IPS-11a (cell line): ENCODE measurements around the gene FAM228B.
"Not testable (repeated sequence)": the region's sequence is repeated elsewhere in the genome, so short reads cannot be mapped to it uniquely, and the experiment has no call there.

Experiments used
- H3K4me3 ChIP-seq: one replicate; pipeline ENCODE4 v1.5.1; 2013; ENCODE audit warnings: low read depth, low read length, control low read depth

The FAM228B gene

DNA sequence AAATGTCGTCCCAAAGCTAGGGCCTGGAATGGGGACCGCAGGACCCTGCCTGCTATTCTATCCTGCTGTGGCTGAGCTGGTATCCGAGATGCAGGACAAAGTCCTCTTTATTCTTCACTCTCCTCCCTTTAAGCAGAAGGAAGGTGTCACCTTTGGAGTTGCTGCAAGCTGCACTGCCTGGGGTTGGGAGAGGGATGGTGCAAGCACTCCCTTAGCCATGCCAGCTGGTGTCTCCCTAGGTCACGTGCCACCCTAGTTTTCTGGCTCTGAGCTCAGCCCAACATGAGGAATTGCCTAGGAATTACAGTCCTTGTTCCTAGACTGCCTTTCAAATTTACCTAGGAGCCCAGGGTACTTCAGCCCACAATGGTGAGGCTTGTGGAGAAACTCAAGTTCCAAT is 30.2 kb downstream of the FAM228B start:
- H3K4me3 ChIP-seq = no peak overlapping the region

DNA sequence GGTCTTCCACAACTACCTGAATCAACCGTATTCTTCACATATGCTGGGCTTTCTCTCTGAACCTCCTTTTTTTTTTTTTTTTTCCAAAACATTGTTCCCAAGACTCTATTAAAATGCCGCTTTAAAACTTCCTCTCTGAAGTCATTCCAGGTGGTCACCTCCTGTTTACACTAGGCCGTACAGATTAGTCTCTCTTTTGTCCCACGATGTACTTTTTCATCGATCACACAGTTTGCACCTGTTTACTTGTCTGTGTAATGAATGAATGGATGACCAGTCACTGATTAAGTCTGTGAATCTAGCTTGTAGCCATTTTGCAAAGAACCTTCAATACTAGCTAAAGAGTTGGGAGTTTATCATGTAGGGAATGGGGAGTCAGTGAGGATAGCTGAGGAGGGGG is 34.9 kb downstream of the FAM228B start:
- no peak overlapping the region for H3K4me3 ChIP-seq

DNA sequence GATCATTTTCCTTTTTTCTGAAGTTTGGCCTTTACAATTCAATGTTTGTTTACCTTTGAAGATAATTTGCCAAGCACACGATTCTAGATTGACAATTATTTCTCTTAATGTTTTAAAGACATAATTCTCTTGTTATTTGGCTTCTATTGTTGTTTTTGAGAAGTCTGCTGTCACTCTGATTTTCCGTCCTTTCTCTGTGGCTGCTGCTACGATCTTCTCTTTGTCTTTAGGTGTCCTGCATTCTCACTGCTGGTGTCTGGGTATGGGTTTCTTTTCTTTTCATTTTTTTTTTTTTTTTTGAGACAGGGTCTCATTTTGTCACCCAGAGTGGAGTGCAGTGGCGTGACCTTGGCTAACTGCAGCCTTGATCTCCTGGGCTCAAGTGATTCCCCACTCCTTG is 36.4 kb downstream of the FAM228B start:
- no peak overlapping the region for H3K4me3 ChIP-seq

DNA sequence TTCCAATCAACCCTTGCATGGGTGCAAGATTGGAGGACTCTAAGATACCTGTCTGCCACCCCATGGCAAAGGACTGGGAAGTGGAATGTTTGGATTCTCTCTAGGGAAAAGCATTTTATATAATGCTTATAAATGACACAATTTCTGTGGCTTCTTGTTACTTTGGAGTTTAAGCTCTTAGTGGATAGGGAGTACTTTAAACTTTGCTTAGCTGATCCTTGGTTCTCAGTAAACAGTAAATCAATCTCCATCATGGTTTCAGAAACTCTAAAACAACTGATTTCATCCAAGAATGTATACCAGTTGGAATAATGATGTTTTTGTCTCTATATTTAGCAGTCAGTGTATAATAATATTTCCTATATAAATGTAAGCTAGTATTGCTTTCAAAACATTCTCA is 37.5 kb downstream of the FAM228B start:
- H3K4me3 ChIP-seq = no peak overlapping the region

DNA sequence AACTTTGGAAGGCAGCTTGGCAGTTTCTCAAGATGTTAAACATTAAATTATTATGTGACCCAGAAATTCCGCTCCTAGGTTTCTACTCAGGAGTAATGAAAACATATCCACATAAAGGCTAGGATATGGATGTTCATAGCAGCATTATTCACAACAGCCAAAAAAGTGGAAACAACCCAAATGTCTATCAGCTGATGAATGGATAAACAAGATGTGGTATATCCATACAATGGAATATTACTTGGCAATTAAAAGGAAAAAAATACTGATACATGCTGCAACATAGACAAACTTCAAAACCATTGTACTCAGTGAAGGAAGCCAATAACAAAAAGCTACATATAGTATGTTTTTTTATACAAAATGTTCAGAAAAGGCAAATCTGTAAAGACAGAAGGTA is 39.2 kb downstream of the FAM228B start:
- H3K4me3 ChIP-seq = no peak overlapping the region

DNA sequence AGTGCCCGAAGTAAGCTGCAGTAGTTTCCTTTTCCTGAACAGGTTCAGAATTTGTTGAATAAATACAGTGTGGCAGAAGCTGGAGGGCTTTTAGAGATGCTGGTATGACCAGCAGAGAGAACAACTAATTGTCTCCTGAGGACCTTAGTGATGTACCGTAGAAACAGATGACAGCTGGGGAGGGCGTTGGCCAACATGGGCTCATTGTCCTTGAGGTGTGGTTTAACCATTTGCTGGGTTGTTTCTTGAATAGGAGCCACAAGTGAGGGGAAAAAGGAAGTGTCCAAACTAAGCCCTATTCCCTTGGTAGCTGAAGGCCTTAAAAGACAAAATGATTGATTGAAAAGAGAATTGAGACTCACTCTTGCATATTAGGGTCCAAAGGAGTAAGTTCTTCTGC is 39.9 kb downstream of the FAM228B start:
- H3K4me3 ChIP-seq = no peak overlapping the region

DNA sequence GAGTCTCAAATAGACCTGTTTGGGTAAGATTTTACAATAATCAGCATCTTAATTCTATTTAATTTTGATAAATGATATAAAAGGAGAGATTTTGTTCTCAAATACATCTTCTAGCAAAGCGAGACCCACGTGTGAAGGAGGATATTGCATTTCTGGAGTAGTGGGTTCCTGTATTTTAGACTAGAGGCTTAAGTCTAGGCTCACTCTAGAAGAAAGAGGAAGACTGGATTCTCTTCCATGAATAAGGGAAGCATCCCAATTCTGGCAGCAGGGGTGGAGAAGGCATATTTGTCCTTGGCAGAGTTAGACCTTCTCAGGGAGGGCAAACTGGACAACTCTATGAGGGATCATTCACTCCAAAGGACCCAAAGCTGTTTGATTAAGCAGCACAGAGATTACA is 40.3 kb downstream of the FAM228B start:
- H3K4me3 ChIP-seq = no peak overlapping the region

DNA sequence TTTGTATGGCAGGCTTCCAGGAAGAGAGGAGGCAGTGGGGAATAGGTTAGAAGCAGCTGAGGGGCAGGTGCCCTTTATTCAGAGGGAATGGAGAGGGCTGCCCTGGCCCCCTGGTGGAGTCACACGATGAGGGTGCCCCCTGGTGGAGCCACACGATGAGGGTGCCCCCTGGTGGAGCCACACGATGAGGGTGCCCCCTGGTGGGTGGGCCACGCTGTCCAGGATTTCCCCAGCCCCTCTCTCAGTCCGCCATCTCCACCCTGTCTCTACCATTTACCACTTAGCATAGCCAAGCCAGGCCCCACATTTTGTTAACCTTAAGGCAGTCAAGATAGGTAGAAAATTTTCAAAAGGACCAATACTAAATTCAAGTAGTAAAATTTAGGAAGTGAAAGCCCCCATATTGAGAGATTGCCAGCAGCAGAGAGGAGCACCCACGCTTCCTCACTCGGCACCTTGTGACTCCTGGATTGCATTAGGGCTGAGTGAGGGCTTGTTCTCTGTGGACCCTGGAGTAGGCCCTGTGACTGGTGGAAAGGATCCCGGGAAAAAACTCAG is 41.2 kb downstream of the FAM228B start:
- no peak overlapping the region for H3K4me3 ChIP-seq

DNA sequence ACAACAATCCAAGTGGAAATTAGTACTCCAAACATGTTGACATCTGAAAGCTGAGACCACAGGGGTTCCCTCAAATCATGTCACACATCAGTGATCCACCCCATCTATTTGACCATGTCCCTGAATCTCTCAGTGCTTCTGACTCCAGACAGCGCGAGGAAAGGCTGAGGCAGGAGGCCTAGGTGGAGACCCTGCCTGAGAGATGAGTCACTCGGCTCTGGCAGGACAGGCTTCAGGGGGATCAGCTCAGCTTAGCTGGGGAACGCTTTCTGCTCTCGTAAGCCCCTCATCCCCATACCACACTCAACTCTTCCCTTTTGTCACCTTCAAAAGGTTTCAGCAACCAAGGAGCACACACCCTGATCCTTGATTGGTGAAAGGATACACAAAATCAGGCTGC is 45.8 kb downstream of the FAM228B start:
- H3K4me3 ChIP-seq = no peak overlapping the region

DNA sequence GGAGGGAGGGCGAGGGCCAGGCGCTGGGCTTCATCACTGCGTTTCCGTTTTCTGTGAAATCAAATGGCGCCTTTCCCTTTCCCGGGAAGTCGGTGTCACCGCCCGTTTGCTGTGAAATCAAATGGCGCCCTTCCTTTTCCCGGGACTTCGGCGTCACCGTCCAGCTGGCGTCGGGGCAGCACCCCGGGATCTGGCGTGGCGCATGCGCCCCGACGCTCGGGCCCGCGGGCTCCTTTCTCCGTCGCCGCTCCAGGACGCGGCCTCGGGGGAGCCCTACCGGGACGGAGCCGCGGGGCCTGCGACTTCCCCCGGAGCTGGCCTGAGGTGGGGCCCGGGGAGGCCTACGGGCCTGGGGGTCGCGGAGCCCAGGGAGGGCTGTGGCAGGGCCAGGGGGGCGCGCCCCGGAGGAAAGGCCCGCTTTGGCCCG is 51.6 kb downstream of the FAM228B start, which contains the start of gene FAM228A:
FAM228A (plus strand) TSS at position 203 of the 427 bp plus-strand sequence. CDS start 428 bp downstream, outside the sequence.
- no peak within 1 kb of the TSS for H3K4me3 ChIP-seq

DNA sequence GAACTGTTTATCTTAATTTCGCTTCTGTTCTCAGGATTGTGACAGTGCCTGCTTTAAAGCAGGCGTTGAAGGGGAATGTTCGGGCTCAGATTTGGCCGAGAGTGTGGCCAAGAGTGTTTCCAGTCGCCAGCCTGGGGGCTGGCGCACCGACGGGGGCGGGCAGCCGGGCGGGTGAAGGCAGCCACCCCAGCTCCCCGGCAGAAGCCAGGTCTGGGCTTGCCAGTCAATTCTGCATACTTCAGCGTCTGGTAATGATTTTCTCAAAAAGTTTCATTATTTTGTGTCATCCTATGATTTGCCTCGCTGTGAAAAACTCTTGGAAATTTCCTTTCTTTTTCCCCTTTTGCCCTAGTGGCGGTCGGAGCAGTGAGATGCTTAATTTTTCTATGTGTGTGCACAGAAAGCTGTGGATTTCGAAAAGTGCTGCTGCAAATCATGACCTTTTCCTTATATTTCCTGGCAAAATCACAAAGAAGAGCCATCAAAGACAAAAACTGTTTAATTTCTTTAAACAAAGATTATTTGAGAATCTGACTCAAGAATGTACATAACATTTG is 52.4 kb downstream of the FAM228B start:
- H3K4me3 ChIP-seq = no peak overlapping the region

DNA sequence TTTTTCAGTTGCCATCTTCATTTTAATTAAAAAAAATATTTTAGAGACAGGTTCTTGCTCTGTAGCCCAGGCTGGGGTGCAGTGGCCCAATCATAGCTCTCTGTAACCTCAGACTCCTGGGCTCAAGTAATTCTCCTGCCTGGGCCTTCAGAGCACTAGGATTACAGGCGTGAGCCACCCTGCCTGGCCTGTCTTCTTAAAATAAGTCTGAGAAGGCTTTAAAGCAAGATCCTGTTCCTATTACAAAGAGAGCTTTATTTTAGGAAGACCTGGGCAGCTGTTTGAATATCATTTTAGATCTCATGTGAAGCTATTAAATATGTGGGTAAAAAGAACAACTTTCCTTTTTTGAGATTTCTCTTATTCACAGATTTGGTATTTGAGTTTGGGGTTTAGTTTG is 53.1 kb downstream of the FAM228B start:
- H3K4me3 ChIP-seq = no peak overlapping the region

DNA sequence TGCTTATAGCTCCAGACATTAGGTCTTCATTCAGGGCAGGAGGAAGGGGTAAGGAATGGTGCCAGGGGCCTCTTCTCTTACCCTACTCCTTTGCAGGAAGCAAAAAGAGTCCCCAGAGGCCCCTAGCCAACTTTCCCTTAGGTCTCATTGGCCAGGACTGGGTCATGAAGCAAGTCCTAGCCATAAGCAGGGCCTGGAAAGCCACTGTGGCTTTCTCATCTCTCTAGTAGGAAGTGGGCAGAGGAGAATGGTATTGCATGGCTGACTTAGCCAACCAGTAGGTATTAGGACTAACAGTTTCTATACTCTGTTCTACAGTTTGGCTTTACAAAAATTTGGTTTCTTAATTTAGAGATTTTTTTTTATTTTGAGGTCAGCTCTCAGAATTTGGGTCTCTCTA is 56.4 kb downstream of the FAM228B start:
- no peak overlapping the region for H3K4me3 ChIP-seq

DNA sequence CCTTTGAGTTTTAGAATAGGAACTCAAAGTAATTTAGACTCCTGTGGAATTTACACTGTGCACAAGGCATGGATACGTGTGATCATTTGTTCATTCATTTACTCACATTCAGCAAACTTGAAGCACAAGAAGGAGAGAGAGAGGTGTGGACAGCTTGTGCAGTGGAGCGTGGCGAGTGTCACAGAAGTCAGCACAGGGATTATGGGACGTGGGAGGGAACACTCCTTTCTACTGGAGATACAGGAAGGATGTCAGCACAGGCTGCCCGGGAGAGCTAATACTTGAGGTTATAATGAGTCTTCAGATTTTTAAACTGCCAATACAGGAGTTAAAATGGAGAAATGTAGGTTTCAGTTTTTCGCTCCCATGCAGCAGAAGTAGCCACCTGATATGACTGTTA is 58.6 kb downstream of the FAM228B start:
- no peak overlapping the region for H3K4me3 ChIP-seq

DNA sequence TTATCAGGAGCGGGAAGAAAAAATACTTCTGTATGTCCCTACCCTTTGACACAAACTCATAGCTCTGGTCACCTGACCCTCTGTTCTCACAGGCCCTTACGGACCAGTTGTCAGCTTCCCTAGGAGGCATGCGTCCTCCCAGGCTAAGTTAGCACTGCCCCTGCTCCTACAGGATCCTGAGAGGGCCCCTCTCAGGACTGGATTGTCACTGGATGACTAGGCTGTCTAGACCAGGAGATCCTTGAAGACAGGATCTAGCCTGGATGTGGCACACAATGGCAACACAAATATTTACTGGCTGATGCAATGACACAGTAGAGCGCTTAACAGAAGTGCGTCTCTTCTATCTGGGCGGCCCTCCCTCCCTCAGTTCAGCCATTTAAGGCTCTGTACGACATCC is 59.2 kb downstream of the FAM228B start:
- no peak overlapping the region for H3K4me3 ChIP-seq

DNA sequence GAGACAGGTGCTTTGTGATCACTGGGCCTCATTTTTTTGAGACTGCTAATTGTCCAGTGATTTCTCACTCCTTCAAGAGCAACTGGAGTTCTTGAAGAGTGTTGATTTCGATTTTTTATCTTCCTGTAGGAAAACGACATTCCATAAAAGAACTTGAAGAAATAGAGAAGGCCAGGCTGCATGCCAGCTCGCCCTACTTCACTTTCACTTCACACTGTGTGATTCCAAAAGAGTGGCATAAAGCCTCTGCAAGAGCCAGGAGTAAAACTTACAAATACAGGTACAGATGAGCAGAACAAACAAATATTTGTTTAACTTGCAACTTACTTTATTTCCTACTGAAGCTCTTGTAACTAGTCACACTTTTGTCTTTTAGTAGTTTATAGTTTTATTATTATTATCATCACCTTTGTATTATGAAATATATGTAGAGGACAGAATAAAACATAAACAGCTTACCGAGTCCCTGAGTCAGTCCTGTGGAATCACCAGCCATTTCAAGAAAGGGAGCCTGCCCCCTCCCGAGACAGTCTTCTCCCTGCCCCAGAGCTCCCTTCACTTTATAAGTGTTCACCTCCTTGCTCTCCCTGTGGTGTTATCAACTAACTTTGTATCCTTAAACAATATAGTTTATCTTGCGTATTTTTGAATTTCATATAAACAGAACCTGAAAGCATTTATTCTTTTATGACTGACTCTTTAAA is 60.2 kb downstream of the FAM228B start:
- no peak overlapping the region for H3K4me3 ChIP-seq

DNA sequence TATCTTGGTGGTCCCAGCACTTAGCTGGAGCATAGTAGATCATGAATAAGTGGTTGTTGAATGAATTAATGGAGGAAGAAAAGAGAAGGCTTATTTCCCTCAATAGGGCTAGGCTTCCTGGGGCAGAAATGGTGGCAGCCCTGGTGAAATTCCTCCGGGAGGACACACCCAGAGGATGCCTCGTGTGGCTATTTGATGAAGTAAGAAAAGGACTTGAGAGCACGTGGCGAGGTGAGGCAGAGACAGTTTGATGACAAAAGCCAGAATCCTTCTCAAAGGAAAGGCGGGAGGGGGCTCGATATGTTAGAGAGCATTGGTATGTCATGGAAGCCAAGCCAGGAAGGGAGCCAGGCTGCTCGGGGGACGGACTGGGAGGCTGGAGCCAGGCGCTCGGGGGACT is 66.3 kb downstream of the FAM228B start:
- H3K4me3 ChIP-seq = no peak overlapping the region

DNA sequence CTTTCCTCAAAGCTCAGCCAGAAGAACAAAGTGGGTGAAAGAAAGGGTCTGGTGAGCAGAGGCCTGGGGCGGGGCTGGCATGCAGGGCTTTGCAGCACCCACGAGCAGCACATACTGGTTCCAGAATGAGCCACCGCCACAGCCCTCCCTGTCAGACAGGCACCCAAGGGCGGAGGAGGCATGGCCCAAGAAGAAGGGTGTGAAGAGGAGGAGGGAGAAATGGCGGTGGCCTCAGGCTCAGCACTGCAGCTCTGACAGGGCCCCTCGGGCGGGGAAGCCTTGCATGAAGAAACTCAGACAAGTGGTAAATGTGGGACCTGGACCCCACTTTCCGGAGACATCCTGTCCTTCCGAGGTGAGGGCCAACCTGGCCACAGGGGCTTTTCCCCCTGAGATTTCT is 67.2 kb downstream of the FAM228B start:
- no peak overlapping the region for H3K4me3 ChIP-seq

DNA sequence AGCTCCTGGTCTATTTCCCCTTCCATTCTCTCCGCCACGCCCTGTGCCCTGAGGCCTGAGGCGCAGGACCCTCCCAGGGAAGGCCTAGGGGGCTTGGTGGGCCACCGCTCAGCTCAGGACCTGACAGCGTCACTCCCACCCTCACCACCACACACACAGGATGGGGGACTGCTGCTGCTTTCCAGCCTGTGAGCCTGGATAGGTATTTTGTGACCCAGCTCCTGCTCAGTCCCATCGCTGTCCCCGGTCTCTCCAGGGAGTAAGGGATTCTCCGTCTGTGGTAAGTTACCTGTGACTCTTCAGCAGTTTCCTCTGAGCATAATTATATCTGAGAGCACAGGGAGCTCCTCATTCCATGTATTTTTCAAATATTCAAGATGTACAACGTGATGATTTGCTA is 67.9 kb downstream of the FAM228B start:
- no peak overlapping the region for H3K4me3 ChIP-seq

DNA sequence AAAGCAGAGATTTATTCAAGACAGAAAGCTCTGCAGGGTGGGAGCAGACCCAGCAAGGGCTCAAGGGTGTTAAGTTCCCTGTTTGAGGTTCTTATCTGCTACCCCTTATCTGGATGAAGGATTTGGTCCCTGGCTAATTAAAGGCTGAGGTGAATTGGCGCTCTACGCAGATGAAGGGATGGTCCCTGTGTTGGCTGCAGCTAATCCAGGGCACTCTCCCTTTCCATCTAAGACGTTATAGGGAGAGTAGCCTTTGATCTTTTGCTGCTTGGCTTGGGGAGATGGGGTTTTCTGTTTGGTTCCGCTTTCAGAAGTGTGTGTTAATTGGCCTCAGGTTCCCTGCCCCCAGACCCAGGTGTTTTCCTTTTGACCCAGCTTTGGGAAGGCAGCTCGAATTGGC is 68.6 kb downstream of the FAM228B start:
- no peak overlapping the region for H3K4me3 ChIP-seq

DNA sequence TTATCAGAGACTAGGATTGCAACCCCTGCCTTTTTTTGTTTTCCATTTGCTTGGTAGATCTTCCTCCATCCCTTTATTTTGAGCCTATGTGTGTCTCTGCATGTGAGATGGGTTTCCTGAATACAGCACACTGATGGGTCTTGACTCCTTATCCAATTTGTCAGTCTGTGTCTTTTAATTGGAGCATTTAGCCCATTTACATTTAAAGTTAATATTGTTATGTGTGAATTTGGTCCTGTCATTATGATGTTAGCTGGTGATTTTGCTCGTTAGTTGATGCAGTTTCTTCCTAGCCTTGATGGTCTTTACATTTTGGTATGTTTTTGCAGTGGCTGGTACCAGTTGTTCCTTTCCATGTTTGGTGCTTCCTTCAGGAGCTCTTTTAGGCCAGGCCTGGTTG is 73.9 kb downstream of the FAM228B start:
- not testable (repeated sequence) for H3K4me3 ChIP-seq

DNA sequence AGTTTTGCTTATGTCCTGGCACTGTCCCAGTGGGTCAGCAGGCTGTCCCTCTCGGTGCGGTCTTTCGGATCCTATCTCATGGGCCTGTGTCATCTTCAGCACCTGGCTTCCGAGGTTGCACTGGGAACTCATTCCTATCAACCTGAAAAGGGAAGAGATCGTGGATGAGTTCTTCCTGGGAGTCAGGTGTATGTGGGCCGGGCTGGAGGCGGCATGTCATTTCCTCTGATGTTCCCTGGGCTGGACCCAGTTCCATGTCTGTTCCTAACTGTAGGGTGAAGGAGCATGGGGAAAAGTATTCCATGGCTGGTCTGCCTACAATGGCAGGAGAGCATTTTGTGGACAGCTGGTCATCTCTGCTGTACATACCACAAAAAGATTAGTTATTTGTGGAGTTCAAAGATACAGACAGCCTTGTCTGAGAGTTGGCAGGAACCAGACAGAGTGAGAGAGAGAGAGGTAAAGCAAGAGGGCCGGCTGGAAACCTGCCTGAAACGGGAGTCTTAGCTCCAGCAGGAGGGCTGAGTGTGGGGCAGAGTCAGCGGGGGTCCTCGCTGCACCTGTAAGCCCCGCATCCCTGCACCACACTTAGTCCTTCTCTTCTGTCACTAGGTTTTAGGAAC is 76.8 kb downstream of the FAM228B start:
- no peak overlapping the region for H3K4me3 ChIP-seq
